ENCODE results near the gene TXK. TPM values are rescaled to one million over a fixed set of nuclear protein-coding genes. Genes with fewer than 3 reads are reported as not detected.

TXK gene
- total and polyA plus RNA-seq, 2 of the 13 experiments (the other 11 are each of a cell fraction or from before 2014, with no cell fraction given), result not detected

- Histone ChIP-seq H4K20me1 (ENCODE audit: insufficient read depth, low read length) (no peaks in the 10 kb centered on the region), H3K4me3 (replicated peaks in 1 of 3; ENCODE audit: insufficient read depth in 1 of 3, low read depth in 2 of 3, low read length in 3 of 3) (no peak overlapping the region), H2AFZ (ENCODE audit: low read length) (no peak overlapping the region), H3K4me1 (ENCODE audit: insufficient read depth, low read length) (peaks cover 11% of the 10 kb centered on the region; the same call in 1 of the 2 replicates), H3K4me2 (ENCODE audit: low read depth, low read length) (no peak overlapping the region), H3K27me3 (ENCODE audit: control insufficient read depth in 1 of 2, insufficient read depth in 2 of 2, low read length in 2 of 2) (peaks cover 0 to 1% of the 10 kb centered on the region in 2 experiments; a peak in 3 of 5 replicates), H3K9me3 (ENCODE audit: low read length) (no peaks in the 10 kb centered on the region), H3K79me2 (ENCODE audit: insufficient read depth, low read length) (no peaks in the 10 kb centered on the region), H3K36me3 (replicated peaks in 1 of 2; ENCODE audit: control insufficient read depth in 1 of 2, insufficient read depth in 2 of 2, low read length in 2 of 2) (no peaks in the 10 kb centered on the region), H3K9ac (ENCODE audit: insufficient read depth, low read depth, low read length) (no peak overlapping the region), H3K27ac (ENCODE audit: extremely low read length, insufficient read depth, low read length) (no peak overlapping the region)
- TF ChIP-seq KLF13 (CRISPR knock-in tag; IDR thresholded peaks at IDR 0.05) (no peak), ZBTB37 (CRISPR knock-in tag; IDR thresholded peaks at IDR 0.05) (no peak), SUZ12 (IDR thresholded peaks at IDR 0.05; ENCODE audit: low read depth, low read length) (no peak), ZNF326 (CRISPR knock-in tag; IDR thresholded peaks at IDR 0.05; ENCODE audit: borderline replicate concordance) (no peak), RBFOX2 (IDR thresholded peaks at IDR 0.05; ENCODE audit: low read depth, low read length) (no peak), ZNF446 (CRISPR knock-in tag; IDR thresholded peaks at IDR 0.05) (no peak), ZBTB42 (CRISPR knock-in tag; IDR thresholded peaks at IDR 0.05) (no peak), BCL6 (CRISPR knock-in tag; IDR thresholded peaks at IDR 0.05) (no peak), ZBTB46 (CRISPR knock-in tag; IDR thresholded peaks at IDR 0.05; ENCODE audit: borderline replicate concordance) (no peak), ZNF605 (CRISPR knock-in tag; IDR thresholded peaks at IDR 0.05) (no peak), PLRG1 (conservative IDR thresholded peaks at IDR 0.05) (no peak), ZBTB34 (CRISPR knock-in tag; IDR thresholded peaks at IDR 0.05) (no peak), CBX2 (IDR thresholded peaks at IDR 0.05; ENCODE audit: low read depth, low read length) (no peak), CBX2 (CRISPR knock-in tag; IDR thresholded peaks at IDR 0.05; ENCODE audit: low read depth) (no peak)
- no peak for FAIRE-seq
- intact Hi-C loops (cut with micrococcal nuclease; ENCODE audit: unreplicated experiment), result no loop called here
- in situ Hi-C loops (cut with HindIII; ENCODE audit: extremely low pct_ligation_motif_present, low pct_unique_long_range_greater_than_20kb), result no loop called here
- POLR2A ChIA-PET, result no interaction called here
- 0% methylated on average over 1 of the region's 1 CpG for WGBS (ENCODE audit: low lambda C conversion rate)
- DNase-seq (ENCODE audit: low spot score), result no peak
- no peak for ATAC-seq
- no TSS peak for BruUV-seq (replicated peaks)
- CTCF ChIA-PET (ENCODE audit: low intra/inter-chr PET ratio, low total read pairs), result no interaction called here
Observed at GRCh38 chr4:48051078-48051477, 83.0 kb downstream of the TXK start.

All from HepG2 (cell line).